PFSK-1 (cell line): ENCODE data around the gene CUBN.

Experiments
- POLR2AphosphoS5 ChIP-seq: IDR thresholded peaks from 2 replicates; pipeline ENCODE4 v1.6.1; 2012; ENCODE audit warnings: low read depth, mild to moderate bottlenecking, control low read depth, low read length, moderate library complexity
- SIN3A ChIP-seq: IDR thresholded peaks from 2 replicates; pipeline ENCODE4 v1.6.1; 2012; ENCODE audit warnings: mild to moderate bottlenecking, low read length, moderate library complexity, borderline replicate concordance; ENCODE audit not compliant: insufficient read depth
- TAF1 ChIP-seq: IDR thresholded peaks from 2 replicates; pipeline ENCODE4 v1.6.1; 2012; ENCODE audit warnings: low read length, control low read depth, borderline replicate concordance; ENCODE audit not compliant: insufficient read depth
- TF ChIP-seq, protein P1 (sequence below), 2 experiments: IDR thresholded peaks; 2 replicates each; pipeline versions ENCODE4 v1.6.1 to v1.8.0; 2011 to 2012; ENCODE audit warnings: low read depth in 2 of 2, low read length in 2 of 2, control low read depth in 1 of 2, inconsistent platforms in 1 of 2, mild to moderate bottlenecking in 1 of 2, moderate library complexity in 1 of 2; ENCODE audit not compliant: insufficient read depth in 1 of 2

DNA sequence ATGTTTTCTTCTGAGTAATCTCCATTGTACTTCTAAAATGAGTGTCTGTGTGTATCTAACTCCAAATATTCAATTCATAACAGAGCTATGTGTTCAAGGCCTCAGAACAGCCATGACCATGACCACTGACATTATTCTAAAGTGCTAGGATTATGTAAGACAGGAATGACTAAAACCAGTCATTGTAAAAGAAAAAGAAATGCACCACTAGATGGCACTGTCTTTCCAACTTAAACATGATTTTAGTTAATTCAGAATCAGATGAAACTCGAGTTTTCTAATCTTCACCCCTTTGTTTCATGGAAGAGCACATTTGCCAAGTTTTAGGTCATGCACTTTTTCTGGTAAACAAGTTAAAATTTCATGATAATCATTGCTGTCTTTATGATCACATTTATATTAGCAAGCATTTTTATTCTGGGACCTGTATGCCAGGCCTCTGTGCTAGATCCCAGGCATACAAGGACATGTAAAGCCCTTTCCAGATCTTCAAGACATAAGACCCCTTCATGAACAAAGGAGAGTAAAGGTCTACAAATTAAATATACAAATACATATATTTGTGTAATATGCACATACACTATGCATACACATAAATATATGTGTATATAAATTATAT, 286.2 kb downstream of the CUBN start:
- TF ChIP-seq, protein P1, sequence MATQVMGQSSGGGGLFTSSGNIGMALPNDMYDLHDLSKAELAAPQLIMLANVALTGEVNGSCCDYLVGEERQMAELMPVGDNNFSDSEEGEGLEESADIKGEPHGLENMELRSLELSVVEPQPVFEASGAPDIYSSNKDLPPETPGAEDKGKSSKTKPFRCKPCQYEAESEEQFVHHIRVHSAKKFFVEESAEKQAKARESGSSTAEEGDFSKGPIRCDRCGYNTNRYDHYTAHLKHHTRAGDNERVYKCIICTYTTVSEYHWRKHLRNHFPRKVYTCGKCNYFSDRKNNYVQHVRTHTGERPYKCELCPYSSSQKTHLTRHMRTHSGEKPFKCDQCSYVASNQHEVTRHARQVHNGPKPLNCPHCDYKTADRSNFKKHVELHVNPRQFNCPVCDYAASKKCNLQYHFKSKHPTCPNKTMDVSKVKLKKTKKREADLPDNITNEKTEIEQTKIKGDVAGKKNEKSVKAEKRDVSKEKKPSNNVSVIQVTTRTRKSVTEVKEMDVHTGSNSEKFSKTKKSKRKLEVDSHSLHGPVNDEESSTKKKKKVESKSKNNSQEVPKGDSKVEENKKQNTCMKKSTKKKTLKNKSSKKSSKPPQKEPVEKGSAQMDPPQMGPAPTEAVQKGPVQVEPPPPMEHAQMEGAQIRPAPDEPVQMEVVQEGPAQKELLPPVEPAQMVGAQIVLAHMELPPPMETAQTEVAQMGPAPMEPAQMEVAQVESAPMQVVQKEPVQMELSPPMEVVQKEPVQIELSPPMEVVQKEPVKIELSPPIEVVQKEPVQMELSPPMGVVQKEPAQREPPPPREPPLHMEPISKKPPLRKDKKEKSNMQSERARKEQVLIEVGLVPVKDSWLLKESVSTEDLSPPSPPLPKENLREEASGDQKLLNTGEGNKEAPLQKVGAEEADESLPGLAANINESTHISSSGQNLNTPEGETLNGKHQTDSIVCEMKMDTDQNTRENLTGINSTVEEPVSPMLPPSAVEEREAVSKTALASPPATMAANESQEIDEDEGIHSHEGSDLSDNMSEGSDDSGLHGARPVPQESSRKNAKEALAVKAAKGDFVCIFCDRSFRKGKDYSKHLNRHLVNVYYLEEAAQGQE (IDR thresholded peaks at IDR 0.05; ENCODE audit: insufficient read depth in 1 of 2, low read depth in 2 of 2, low read length in 2 of 2): no peak
- TF ChIP-seq POLR2AphosphoS5 (no peak), TAF1 (no peak), SIN3A (no peak)
